H1 (cell line): Measurements from ENCODE around the gene ZNF273. TPM values are rescaled to one million over a fixed set of nuclear protein-coding genes. Genes with fewer than 3 reads are reported as not detected.

Source experiments
- CTCF ChIA-PET: fragments of 300-600 bp; sonication (Branson Sonifier 250); formaldehyde crosslinking; loops from one replicate; lab custom pipeline; 2021; ENCODE audit not compliant: partially characterized antibody; lab: Charles Lee
- POLR2A ChIA-PET: fragments of 300-600 bp; sonication (Branson Sonifier 250); formaldehyde crosslinking; loops from one replicate; lab custom pipeline; 2021; ENCODE audit warnings: inconsistent platforms; ENCODE audit not compliant: partially characterized antibody; lab: Charles Lee
- DNase-seq, 2 experiments: peaks; one replicate each; pipeline versions ENCODE4 v3.0.0 to v3.0.0-alpha.2; 2010 to 2022; ENCODE audit warnings: low spot score in 2 of 2, low read depth in 1 of 2, mixed read lengths in 1 of 2
- FAIRE-seq: peaks from 2 replicates; lab custom pipeline; 2011; peaks lifted over from hg19 to GRCh38; lab: Jason Lieb, UNC
- H2AFZ ChIP-seq: 2 replicates; pipeline ENCODE4 v1.8.1; 2012; ENCODE audit warnings: low read length, inconsistent platforms
- H2AK5ac ChIP-seq: 2 replicates; pipeline ENCODE4 v1.6.1; 2013; ENCODE audit warnings: low read depth, low read length
- H2BK120ac ChIP-seq: replicated peaks from 2 replicates; pipeline ENCODE3; 2013; ENCODE audit warnings: low read depth, low read length, inconsistent platforms
- H2BK12ac ChIP-seq: 2 replicates; pipeline ENCODE4 v1.6.1; 2013; ENCODE audit warnings: low read depth, low read length
- H2BK15ac ChIP-seq: 2 replicates; pipeline ENCODE4 v1.6.1; 2013; ENCODE audit warnings: low read length
- H2BK20ac ChIP-seq: 2 replicates; pipeline ENCODE4 v1.6.1; 2013; ENCODE audit warnings: low read length
- H2BK5ac ChIP-seq: 2 replicates; pipeline ENCODE4 v1.6.1; 2013; ENCODE audit warnings: low read depth, low read length
- H3K14ac ChIP-seq: 2 replicates; pipeline ENCODE4 v1.6.1; 2013; ENCODE audit warnings: inconsistent platforms; ENCODE audit not compliant: insufficient read length
- H3K18ac ChIP-seq: 2 replicates; pipeline ENCODE4 v1.6.1; 2013; ENCODE audit warnings: low read length; ENCODE audit errors: extremely low read depth
- H3K23ac ChIP-seq: 2 replicates; pipeline ENCODE4 v1.6.1; 2013; ENCODE audit warnings: inconsistent platforms; ENCODE audit not compliant: insufficient read length
- H3K23me2 ChIP-seq: 2 replicates; pipeline ENCODE4 v1.6.1; 2013; ENCODE audit warnings: low read depth, low read length
- H3K27ac ChIP-seq: 2 replicates; pipeline ENCODE4 v1.6.1; 2011; ENCODE audit warnings: low read depth, low read length, inconsistent platforms
- H3K27me3 ChIP-seq, 4 experiments: replicated peaks in 1 of 4; 1 replicate in 1 of 4; 2 replicates in 3 of 4; pipeline versions ENCODE4 v1.6.1 to v1.8.1; 2011 to 2013; ENCODE audit warnings: low read length in 3 of 4, mild to moderate bottlenecking in 3 of 4, inconsistent platforms in 2 of 4, mixed read lengths in 2 of 4, moderate library complexity in 1 of 4; ENCODE audit not compliant: control insufficient read depth in 3 of 4, insufficient read depth in 3 of 4; ENCODE audit errors: extremely low read depth in 1 of 4
- H3K36me3 ChIP-seq, 4 experiments: 2 replicates each; pipeline versions ENCODE4 v1.6.1 to v1.8.1; 2011 to 2013; ENCODE audit warnings: mild to moderate bottlenecking in 4 of 4, low read length in 3 of 4, moderate library complexity in 2 of 4, control low read depth in 1 of 4, inconsistent platforms in 1 of 4; ENCODE audit not compliant: insufficient read depth in 4 of 4, control insufficient read depth in 2 of 4
- H3K4ac ChIP-seq: replicated peaks from 2 replicates; pipeline ENCODE3; 2013; ENCODE audit warnings: low read length, low read depth, mixed read lengths, inconsistent platforms; ENCODE audit not compliant: insufficient read length
- H3K4me1 ChIP-seq, 4 experiments: replicated peaks in 1 of 4; 1 replicate in 1 of 4; 2 replicates in 3 of 4; pipeline versions ENCODE4 v1.6.1 to v1.8.1; 2011 to 2013; ENCODE audit warnings: low read length in 3 of 4, inconsistent platforms in 2 of 4, mixed read lengths in 1 of 4; ENCODE audit not compliant: insufficient read depth in 4 of 4, control insufficient read depth in 3 of 4
- H3K4me2 ChIP-seq, 2 experiments: 2 replicates each; pipeline versions ENCODE4 v1.6.1 to v1.8.1; 2011 to 2013; ENCODE audit warnings: low read depth in 2 of 2, low read length in 2 of 2, control low read depth in 1 of 2, inconsistent platforms in 1 of 2, mild to moderate bottlenecking in 1 of 2; ENCODE audit not compliant: insufficient read depth in 1 of 2
- H3K4me3 ChIP-seq, 4 experiments: fragments of 200-600, 300-600 bp in 1 of 4; sonication (generic), shearing (Covaris generic), sonication (Bioruptor Twin) in 1 of 4; 2 replicates each; pipeline versions ENCODE4 v1.5.1 to v1.8.1; 2011 to 2016; ENCODE audit warnings: low read length in 4 of 4, low read depth in 3 of 4, control low read depth in 2 of 4, inconsistent platforms in 2 of 4, mild to moderate bottlenecking in 2 of 4, mixed read lengths in 1 of 4, moderate library complexity in 1 of 4; ENCODE audit not compliant: insufficient read depth in 2 of 4; ENCODE audit errors: extremely low read depth in 1 of 4
- H3K56ac ChIP-seq: replicated peaks from 2 replicates; pipeline ENCODE3; 2013; ENCODE audit warnings: low read depth, mild to moderate bottlenecking, mixed read lengths, low read length, inconsistent platforms; ENCODE audit not compliant: insufficient read length
- H3K79me1 ChIP-seq: 2 replicates; pipeline ENCODE4 v1.6.1; 2013; ENCODE audit warnings: low read depth, low read length, control low read depth
- H3K79me2 ChIP-seq, 2 experiments: 2 replicates each; pipeline versions ENCODE4 v1.6.1 to v1.8.1; 2012 to 2013; ENCODE audit warnings: low read length in 2 of 2, mild to moderate bottlenecking in 2 of 2, inconsistent platforms in 1 of 2; ENCODE audit not compliant: insufficient read depth in 2 of 2, control insufficient read depth in 1 of 2
- H3K9ac ChIP-seq, 4 experiments: replicated peaks in 1 of 4; 1 replicate in 1 of 4; 2 replicates in 3 of 4; pipeline versions ENCODE4 v1.6.1 to v1.8.1; 2011 to 2013; ENCODE audit warnings: low read depth in 3 of 4, low read length in 3 of 4, control low read depth in 2 of 4, mild to moderate bottlenecking in 2 of 4, moderate library complexity in 2 of 4, inconsistent platforms in 1 of 4; ENCODE audit errors: extremely low read depth in 1 of 4
- H3K9me3 ChIP-seq, 2 experiments: 2 replicates each; pipeline versions ENCODE4 v1.6.1 to v1.8.1; 2012 to 2013; ENCODE audit warnings: mild to moderate bottlenecking in 2 of 2, moderate library complexity in 2 of 2, control low read depth in 1 of 2, inconsistent platforms in 1 of 2, low read depth in 1 of 2, low read length in 1 of 2, mixed read lengths in 1 of 2; ENCODE audit not compliant: insufficient read depth in 2 of 2
- H4K20me1 ChIP-seq, 2 experiments: replicated peaks in 1 of 2; 2 replicates each; pipeline versions ENCODE3 to v1.8.1; 2011 to 2013; ENCODE audit warnings: inconsistent platforms in 2 of 2, low read length in 2 of 2, mild to moderate bottlenecking in 1 of 2; ENCODE audit not compliant: insufficient read depth in 2 of 2, control insufficient read depth in 1 of 2
- H4K5ac ChIP-seq: 2 replicates; pipeline ENCODE4 v1.6.1; 2013; ENCODE audit warnings: low read length, low read depth, mixed read lengths, inconsistent platforms; ENCODE audit not compliant: insufficient read length
- H4K8ac ChIP-seq: 2 replicates; pipeline ENCODE4 v1.8.0; 2013; ENCODE audit warnings: mild to moderate bottlenecking, moderate library complexity, low read length, inconsistent platforms; ENCODE audit not compliant: insufficient read depth; ENCODE audit errors: extremely low read depth
- H4K91ac ChIP-seq: replicated peaks from 2 replicates; pipeline ENCODE3; 2013; ENCODE audit warnings: low read length, mixed read lengths, inconsistent platforms; ENCODE audit not compliant: insufficient read length
- CBX8 ChIP-seq: fragments of 300-800, 300-1000 bp; sonication (generic); IDR thresholded peaks from 2 replicates; pipeline ENCODE4 v1.7.1; 2016; ENCODE audit warnings: low read depth, low read length, borderline replicate concordance
- EGR1 ChIP-seq: IDR thresholded peaks from 2 replicates; pipeline ENCODE4 v1.6.1; 2011; ENCODE audit warnings: low read depth, low read length, borderline replicate concordance
- EZH2 ChIP-seq: fragments of 200-600 bp; sonication (generic); IDR thresholded peaks from 2 replicates; pipeline ENCODE4 v1.7.1; 2012; ENCODE audit warnings: low read depth, mild to moderate bottlenecking, moderate library complexity, low read length, inconsistent platforms; ENCODE audit not compliant: severe bottlenecking
- HDAC2 ChIP-seq, 2 experiments: fragments of 300-600 bp in 1 of 2; sonication (generic) in 1 of 2; IDR thresholded peaks; 2 replicates each; pipeline ENCODE4 v1.6.1; 2011 to 2012; ENCODE audit warnings: low read depth in 2 of 2, low read length in 2 of 2, mild to moderate bottlenecking in 2 of 2, moderate library complexity in 2 of 2, borderline replicate concordance in 1 of 2, inconsistent platforms in 1 of 2
- POLR2AphosphoS5 ChIP-seq: IDR thresholded peaks from 2 replicates; pipeline ENCODE4 v1.6.1; 2011; ENCODE audit warnings: low read depth, low read length
- POU5F1 ChIP-seq: IDR thresholded peaks from 2 replicates; pipeline ENCODE4 v1.6.1; 2011; ENCODE audit warnings: low read depth, mild to moderate bottlenecking, low read length, moderate library complexity
- RNF2 ChIP-seq: fragments of 200-900, 300-1000 bp; sonication (generic); IDR thresholded peaks from 2 replicates; pipeline ENCODE4 v1.7.1; 2016; ENCODE audit warnings: borderline replicate concordance, low read depth, mild to moderate bottlenecking, antibody characterized with exemption, low read length; ENCODE audit not compliant: poor library complexity, severe bottlenecking; ENCODE audit errors: missing control alignments
- RXRA ChIP-seq: IDR thresholded peaks from 2 replicates; pipeline ENCODE4 v1.6.1; 2011; ENCODE audit warnings: low read depth, mild to moderate bottlenecking, low read length, moderate library complexity; ENCODE audit not compliant: insufficient read depth
- SRF ChIP-seq: IDR thresholded peaks from 2 replicates; pipeline ENCODE4 v1.6.1; 2011; ENCODE audit warnings: mild to moderate bottlenecking, low read depth, low read length, moderate library complexity
- SUZ12 ChIP-seq: fragments of 200-600 bp; sonication (generic); IDR thresholded peaks from 2 replicates; pipeline ENCODE4 v1.6.1; 2012; ENCODE audit warnings: mild to moderate bottlenecking, inconsistent platforms, low read length, moderate library complexity, mixed read lengths
- WGBS, 2 experiments: shearing (Covaris generic) in 1 of 2; methylation state at CpG; one replicate each; pipeline versions ENCODE4 v1.1.6 to v1.1.7; 2013 to 2015; ENCODE audit warnings: low lambda C conversion rate in 2 of 2, mixed read lengths in 2 of 2, inconsistent platforms in 1 of 2, low coverage in 1 of 2, missing lambda C conversion rate in 1 of 2; ENCODE audit not compliant: insufficient replicate concordance in 2 of 2, insufficient coverage in 1 of 2, insufficient read length in 1 of 2; ENCODE audit errors: extremely low coverage in 1 of 2, missing lambda C conversion rate in 1 of 2; 5-methylcytosine and 5-hydroxymethylcytosine counted together
- polyA plus RNA-seq, 7 experiments: library from polyadenylated mRNA; depleted of rRNA in 3 of 7; stranded (reverse) in 5 of 7; unstranded in 2 of 7; fragments of >200 nt in 5 of 7; fragments of 200-250 nt in 2 of 7; gene quantifications; 1 replicate in 5 of 7; 2 replicates in 1 of 7; 4 replicates in 1 of 7; pipeline versions ENCODE4 v1.2.1 to v1.2.3, GENCODE V29; 2011 to 2013; ENCODE audit warnings: missing spikeins in 2 of 7, mixed read lengths in 2 of 7
- total RNA-seq: library from RNA; stranded (reverse); fragmentation: NEBNext Ultra II Directional; extraction: Animal tissue kit (Norgen Biotek cat#: 25700); gene quantifications from 2 replicates; pipeline ENCODE4 v1.2.1, GENCODE V29; 2021

Gene ZNF273
- total and polyA plus RNA-seq, 2 of the 8 experiments (the other 6 are each of a cell fraction or from before 2014, with no cell fraction given), result 6.2 to 23.2 TPM

DNA sequence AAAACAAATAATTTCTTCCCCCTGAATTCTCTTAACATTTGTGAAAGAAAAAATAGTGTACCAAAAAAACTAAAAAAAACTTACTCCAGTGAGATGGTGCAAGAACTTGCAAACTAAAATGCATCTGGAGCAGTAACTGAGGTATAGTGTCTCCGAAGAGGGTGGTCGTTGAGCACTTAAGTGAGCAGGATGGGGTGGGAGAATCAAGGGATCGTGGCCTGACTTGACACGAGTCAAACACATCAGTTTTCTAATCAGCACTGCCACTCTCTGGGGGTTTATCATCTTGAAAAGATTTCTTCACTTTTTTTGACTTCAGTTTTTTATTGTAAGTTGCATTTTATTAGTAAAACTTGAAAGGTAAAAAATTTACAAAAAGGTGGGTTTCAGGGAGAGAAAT is 2.5 kb downstream of the ZNF273 start:
- 83% methylated on average over 4 of the region's 4 CpGs; no CpG with 5 or more reads in 1 of the 2 experiments for WGBS, 2 experiments
- POLR2A ChIA-PET, result interaction anchor here (0.6 kb wide), 2 partner anchors 394 to 1158 kb away, joined by 3 read pairs; no protein-coding TSS in a partner anchor
- no peaks in the 10 kb centered on the region for H3K9me3 ChIP-seq
- H3K79me2 ChIP-seq, result peaks cover 24 to 72% of the 10 kb centered on the region in 2 experiments
- no peak overlapping the region for H3K9ac ChIP-seq
- H3K27ac ChIP-seq, result no peak overlapping the region
- no peak overlapping the region for H2AFZ ChIP-seq
- H4K20me1 ChIP-seq, result peaks cover 0 to 4% of the 10 kb centered on the region in 2 experiments
- no peak overlapping the region for H4K8ac ChIP-seq
- H3K4me1 ChIP-seq, result peaks cover 0 to 7% (median 3%) of the 10 kb centered on the region in 4 experiments; a peak in 4 of 7 replicates
- H3K4ac ChIP-seq, result no peak overlapping the region
- no peak overlapping the region for H3K14ac ChIP-seq
- DNase-seq, result no peak
- no peak overlapping the region for H3K18ac ChIP-seq
- no peak overlapping the region for H4K91ac ChIP-seq
- no peaks in the 10 kb centered on the region for H3K23me2 ChIP-seq
- H3K36me3 ChIP-seq, result no peaks in the 10 kb centered on the region
- no peak overlapping the region for H2BK20ac ChIP-seq
- H3K27me3 ChIP-seq, result no peaks in the 10 kb centered on the region
- H3K79me1 ChIP-seq, result no peaks in the 10 kb centered on the region
- peak overlapping the region in 1 of 2 experiments; percentile 57; a peak in 1 of 4 replicates for H3K4me2 ChIP-seq
- H2BK15ac ChIP-seq, result no peak overlapping the region
- H4K5ac ChIP-seq, result no peak overlapping the region
- peak overlapping the region in 1 of 4 experiments; percentile 84; a peak in 3 of 8 replicates for H3K4me3 ChIP-seq
- no peak overlapping the region for H2AK5ac ChIP-seq
- no peak overlapping the region for H3K56ac ChIP-seq
- H2BK12ac ChIP-seq, result no peak overlapping the region
- CTCF ChIA-PET, result interaction anchor here (1.2 kb wide), 1 partner anchor 18 kb away, joined by 5 read pairs; no protein-coding TSS in a partner anchor
- H2BK120ac ChIP-seq, result no peak overlapping the region
- H2BK5ac ChIP-seq, result no peak overlapping the region
- FAIRE-seq, result no peak
- no peak overlapping the region for H3K23ac ChIP-seq
- TF ChIP-seq EGR1 (no peak), EZH2 (no peak), RNF2 (no peak), HDAC2 (IDR thresholded peaks at IDR 0.05; ENCODE audit: borderline replicate concordance in 1 of 2, low read depth in 2 of 2, low read length in 2 of 2) (no peak), SRF (no peak), RXRA (no peak), POU5F1 (no peak), POLR2AphosphoS5 (no peak), SUZ12 (no peak), CBX8 (no peak)
